H1 (cell line): ENCODE measurements around the gene SLC35F5. TPM values are rescaled to one million over a fixed set of nuclear protein-coding genes. Genes with fewer than 3 reads are reported as not detected.
A peak's percentile ranks its signal among the peaks of the same experiment; 100 is the strongest.

ENCODE experiments used
- CTCF ChIA-PET: fragments of 300-600 bp; sonication (Branson Sonifier 250); formaldehyde crosslinking; loops from one replicate; lab custom pipeline; 2021; ENCODE audit not compliant: partially characterized antibody; lab: Charles Lee
- POLR2A ChIA-PET: fragments of 300-600 bp; sonication (Branson Sonifier 250); formaldehyde crosslinking; loops from one replicate; lab custom pipeline; 2021; ENCODE audit warnings: inconsistent platforms; ENCODE audit not compliant: partially characterized antibody; lab: Charles Lee
- DNase-seq, 2 experiments: peaks; one replicate each; pipeline versions ENCODE4 v3.0.0 to v3.0.0-alpha.2; 2010 to 2022; ENCODE audit warnings: low spot score in 2 of 2, low read depth in 1 of 2, mixed read lengths in 1 of 2
- FAIRE-seq: peaks from 2 replicates; lab custom pipeline; 2011; peaks lifted over from hg19 to GRCh38; lab: Jason Lieb, UNC
- H2AFZ ChIP-seq: 2 replicates; pipeline ENCODE4 v1.8.1; 2012; ENCODE audit warnings: low read length, inconsistent platforms
- H2AK5ac ChIP-seq: 2 replicates; pipeline ENCODE4 v1.6.1; 2013; ENCODE audit warnings: low read depth, low read length
- H2BK120ac ChIP-seq: replicated peaks from 2 replicates; pipeline ENCODE3; 2013; ENCODE audit warnings: low read depth, low read length, inconsistent platforms
- H2BK12ac ChIP-seq: 2 replicates; pipeline ENCODE4 v1.6.1; 2013; ENCODE audit warnings: low read depth, low read length
- H2BK15ac ChIP-seq: 2 replicates; pipeline ENCODE4 v1.6.1; 2013; ENCODE audit warnings: low read length
- H2BK20ac ChIP-seq: 2 replicates; pipeline ENCODE4 v1.6.1; 2013; ENCODE audit warnings: low read length
- H2BK5ac ChIP-seq: 2 replicates; pipeline ENCODE4 v1.6.1; 2013; ENCODE audit warnings: low read depth, low read length
- H3K14ac ChIP-seq: 2 replicates; pipeline ENCODE4 v1.6.1; 2013; ENCODE audit warnings: inconsistent platforms; ENCODE audit not compliant: insufficient read length
- H3K18ac ChIP-seq: 2 replicates; pipeline ENCODE4 v1.6.1; 2013; ENCODE audit warnings: low read length; ENCODE audit errors: extremely low read depth
- H3K23ac ChIP-seq: 2 replicates; pipeline ENCODE4 v1.6.1; 2013; ENCODE audit warnings: inconsistent platforms; ENCODE audit not compliant: insufficient read length
- H3K23me2 ChIP-seq: 2 replicates; pipeline ENCODE4 v1.6.1; 2013; ENCODE audit warnings: low read depth, low read length
- H3K27ac ChIP-seq: 2 replicates; pipeline ENCODE4 v1.6.1; 2011; ENCODE audit warnings: low read depth, low read length, inconsistent platforms
- H3K27me3 ChIP-seq, 4 experiments: replicated peaks in 1 of 4; 1 replicate in 1 of 4; 2 replicates in 3 of 4; pipeline versions ENCODE4 v1.6.1 to v1.8.1; 2011 to 2013; ENCODE audit warnings: low read length in 3 of 4, mild to moderate bottlenecking in 3 of 4, inconsistent platforms in 2 of 4, mixed read lengths in 2 of 4, moderate library complexity in 1 of 4; ENCODE audit not compliant: control insufficient read depth in 3 of 4, insufficient read depth in 3 of 4; ENCODE audit errors: extremely low read depth in 1 of 4
- H3K36me3 ChIP-seq, 4 experiments: 2 replicates each; pipeline versions ENCODE4 v1.6.1 to v1.8.1; 2011 to 2013; ENCODE audit warnings: mild to moderate bottlenecking in 4 of 4, low read length in 3 of 4, moderate library complexity in 2 of 4, control low read depth in 1 of 4, inconsistent platforms in 1 of 4; ENCODE audit not compliant: insufficient read depth in 4 of 4, control insufficient read depth in 2 of 4
- H3K4ac ChIP-seq: replicated peaks from 2 replicates; pipeline ENCODE3; 2013; ENCODE audit warnings: low read length, low read depth, mixed read lengths, inconsistent platforms; ENCODE audit not compliant: insufficient read length
- H3K4me1 ChIP-seq, 4 experiments: replicated peaks in 1 of 4; 1 replicate in 1 of 4; 2 replicates in 3 of 4; pipeline versions ENCODE4 v1.6.1 to v1.8.1; 2011 to 2013; ENCODE audit warnings: low read length in 3 of 4, inconsistent platforms in 2 of 4, mixed read lengths in 1 of 4; ENCODE audit not compliant: insufficient read depth in 4 of 4, control insufficient read depth in 3 of 4
- H3K4me2 ChIP-seq, 2 experiments: 2 replicates each; pipeline versions ENCODE4 v1.6.1 to v1.8.1; 2011 to 2013; ENCODE audit warnings: low read depth in 2 of 2, low read length in 2 of 2, control low read depth in 1 of 2, inconsistent platforms in 1 of 2, mild to moderate bottlenecking in 1 of 2; ENCODE audit not compliant: insufficient read depth in 1 of 2
- H3K4me3 ChIP-seq, 4 experiments: fragments of 200-600, 300-600 bp in 1 of 4; sonication (generic), shearing (Covaris generic), sonication (Bioruptor Twin) in 1 of 4; 2 replicates each; pipeline versions ENCODE4 v1.5.1 to v1.8.1; 2011 to 2016; ENCODE audit warnings: low read length in 4 of 4, low read depth in 3 of 4, control low read depth in 2 of 4, inconsistent platforms in 2 of 4, mild to moderate bottlenecking in 2 of 4, mixed read lengths in 1 of 4, moderate library complexity in 1 of 4; ENCODE audit not compliant: insufficient read depth in 2 of 4; ENCODE audit errors: extremely low read depth in 1 of 4
- H3K56ac ChIP-seq: replicated peaks from 2 replicates; pipeline ENCODE3; 2013; ENCODE audit warnings: low read depth, mild to moderate bottlenecking, mixed read lengths, low read length, inconsistent platforms; ENCODE audit not compliant: insufficient read length
- H3K79me1 ChIP-seq: 2 replicates; pipeline ENCODE4 v1.6.1; 2013; ENCODE audit warnings: low read depth, low read length, control low read depth
- H3K79me2 ChIP-seq, 2 experiments: 2 replicates each; pipeline versions ENCODE4 v1.6.1 to v1.8.1; 2012 to 2013; ENCODE audit warnings: low read length in 2 of 2, mild to moderate bottlenecking in 2 of 2, inconsistent platforms in 1 of 2; ENCODE audit not compliant: insufficient read depth in 2 of 2, control insufficient read depth in 1 of 2
- H3K9ac ChIP-seq, 4 experiments: replicated peaks in 1 of 4; 1 replicate in 1 of 4; 2 replicates in 3 of 4; pipeline versions ENCODE4 v1.6.1 to v1.8.1; 2011 to 2013; ENCODE audit warnings: low read depth in 3 of 4, low read length in 3 of 4, control low read depth in 2 of 4, mild to moderate bottlenecking in 2 of 4, moderate library complexity in 2 of 4, inconsistent platforms in 1 of 4; ENCODE audit errors: extremely low read depth in 1 of 4
- H3K9me3 ChIP-seq, 2 experiments: 2 replicates each; pipeline versions ENCODE4 v1.6.1 to v1.8.1; 2012 to 2013; ENCODE audit warnings: mild to moderate bottlenecking in 2 of 2, moderate library complexity in 2 of 2, control low read depth in 1 of 2, inconsistent platforms in 1 of 2, low read depth in 1 of 2, low read length in 1 of 2, mixed read lengths in 1 of 2; ENCODE audit not compliant: insufficient read depth in 2 of 2
- H4K20me1 ChIP-seq, 2 experiments: replicated peaks in 1 of 2; 2 replicates each; pipeline versions ENCODE3 to v1.8.1; 2011 to 2013; ENCODE audit warnings: inconsistent platforms in 2 of 2, low read length in 2 of 2, mild to moderate bottlenecking in 1 of 2; ENCODE audit not compliant: insufficient read depth in 2 of 2, control insufficient read depth in 1 of 2
- H4K5ac ChIP-seq: 2 replicates; pipeline ENCODE4 v1.6.1; 2013; ENCODE audit warnings: low read length, low read depth, mixed read lengths, inconsistent platforms; ENCODE audit not compliant: insufficient read length
- H4K8ac ChIP-seq: 2 replicates; pipeline ENCODE4 v1.8.0; 2013; ENCODE audit warnings: mild to moderate bottlenecking, moderate library complexity, low read length, inconsistent platforms; ENCODE audit not compliant: insufficient read depth; ENCODE audit errors: extremely low read depth
- H4K91ac ChIP-seq: replicated peaks from 2 replicates; pipeline ENCODE3; 2013; ENCODE audit warnings: low read length, mixed read lengths, inconsistent platforms; ENCODE audit not compliant: insufficient read length
- CREB1 ChIP-seq: IDR thresholded peaks from 2 replicates; pipeline ENCODE4 v1.6.1; 2012; ENCODE audit warnings: inconsistent platforms
- E2F6 ChIP-seq: IDR thresholded peaks from 2 replicates; pipeline ENCODE4 v1.6.1; 2012; ENCODE audit warnings: inconsistent platforms
- HDAC6 ChIP-seq: IDR thresholded peaks from one replicate; pipeline ENCODE4 v1.7.1; 2012; ENCODE audit warnings: low read depth, mild to moderate bottlenecking, inconsistent platforms, low read length, moderate library complexity
- KDM5A ChIP-seq: fragments of 200-600 bp; IDR thresholded peaks from 2 replicates; pipeline ENCODE4 v1.7.1; 2012; ENCODE audit warnings: mild to moderate bottlenecking, low read length, inconsistent platforms, mixed read lengths
- MAX ChIP-seq: IDR thresholded peaks from 2 replicates; pipeline ENCODE4 v1.6.1; 2012; ENCODE audit warnings: inconsistent platforms
- NRF1 ChIP-seq: IDR thresholded peaks from 2 replicates; pipeline ENCODE4 v1.6.1; 2011; ENCODE audit warnings: mild to moderate bottlenecking, low read depth, low read length, improper control_type of control experiment
- RNF2 ChIP-seq: fragments of 200-900, 300-1000 bp; sonication (generic); IDR thresholded peaks from 2 replicates; pipeline ENCODE4 v1.7.1; 2016; ENCODE audit warnings: borderline replicate concordance, low read depth, mild to moderate bottlenecking, antibody characterized with exemption, low read length; ENCODE audit not compliant: poor library complexity, severe bottlenecking; ENCODE audit errors: missing control alignments
- RXRA ChIP-seq: IDR thresholded peaks from 2 replicates; pipeline ENCODE4 v1.6.1; 2011; ENCODE audit warnings: low read depth, mild to moderate bottlenecking, low read length, moderate library complexity; ENCODE audit not compliant: insufficient read depth
- USF2 ChIP-seq: IDR thresholded peaks from 2 replicates; pipeline ENCODE4 v1.6.1; 2011; ENCODE audit warnings: low read length, improper control_type of control experiment
- WGBS, 2 experiments: shearing (Covaris generic) in 1 of 2; methylation state at CpG; one replicate each; pipeline versions ENCODE4 v1.1.6 to v1.1.7; 2013 to 2015; ENCODE audit warnings: low lambda C conversion rate in 2 of 2, mixed read lengths in 2 of 2, inconsistent platforms in 1 of 2, low coverage in 1 of 2, missing lambda C conversion rate in 1 of 2; ENCODE audit not compliant: insufficient replicate concordance in 2 of 2, insufficient coverage in 1 of 2, insufficient read length in 1 of 2; ENCODE audit errors: extremely low coverage in 1 of 2, missing lambda C conversion rate in 1 of 2; 5-methylcytosine and 5-hydroxymethylcytosine counted together
- polyA plus RNA-seq, 7 experiments: library from polyadenylated mRNA; depleted of rRNA in 3 of 7; stranded (reverse) in 5 of 7; unstranded in 2 of 7; fragments of >200 nt in 5 of 7; fragments of 200-250 nt in 2 of 7; gene quantifications; 1 replicate in 5 of 7; 2 replicates in 1 of 7; 4 replicates in 1 of 7; pipeline versions ENCODE4 v1.2.1 to v1.2.3, GENCODE V29; 2011 to 2013; ENCODE audit warnings: missing spikeins in 2 of 7, mixed read lengths in 2 of 7
- total RNA-seq: library from RNA; stranded (reverse); fragmentation: NEBNext Ultra II Directional; extraction: Animal tissue kit (Norgen Biotek cat#: 25700); gene quantifications from 2 replicates; pipeline ENCODE4 v1.2.1, GENCODE V29; 2021

The SLC35F5 gene
- total and polyA plus RNA-seq, 2 of the 8 experiments (the other 6 are each of a cell fraction or from before 2014, with no cell fraction given): 11.8 to 22.2 TPM

GRCh38 chr2:113770929-113771328 lies 14.5 kb upstream of the SLC35F5 start:
- Histone ChIP-seq H3K79me2 (no peaks in the 10 kb centered on the region), H3K23ac (no peak overlapping the region), H4K5ac (no peak overlapping the region), H3K79me1 (no peaks in the 10 kb centered on the region), H2BK12ac (no peak overlapping the region), H2BK5ac (no peak overlapping the region), H3K14ac (no peak overlapping the region), H3K4ac (no peak overlapping the region), H3K4me3 (peak overlapping the region in 1 of 4 experiments; percentile 28; a peak in 2 of 8 replicates), H3K18ac (no peak overlapping the region), H3K27me3 (no peaks in the 10 kb centered on the region), H3K27ac (no peak overlapping the region), H3K9me3 (no peaks in the 10 kb centered on the region), H2BK120ac (no peak overlapping the region), H2AFZ (0 out of 2 replicates have a peak overlapping the region, but pooled peaks have one; percentile 73), H2BK15ac (no peak overlapping the region), H3K4me2 (no peak overlapping the region; a peak in 1 of 4 replicates), H2AK5ac (no peak overlapping the region), H3K36me3 (no peaks in the 10 kb centered on the region), H3K23me2 (no peaks in the 10 kb centered on the region), H3K56ac (no peak overlapping the region), H4K20me1 (no peaks in the 10 kb centered on the region), H4K91ac (no peak overlapping the region), H3K4me1 (no peaks in the 10 kb centered on the region), H4K8ac (no peak overlapping the region), H2BK20ac (no peak overlapping the region), H3K9ac (no peak overlapping the region)
- POLR2A ChIA-PET: interaction anchor here (1.2 kb wide), 1 partner anchor 117 kb away, joined by 3 read pairs; no protein-coding TSS in a partner anchor
- 60% methylated on average over 3 of the region's 3 CpGs; no CpG with 5 or more reads in 1 of the 2 experiments for WGBS, 2 experiments
- peak in 1 of 2 experiments; percentile 62 for DNase-seq
- CTCF ChIA-PET: no interaction called here
- FAIRE-seq: no peak
- TF ChIP-seq RNF2 (no peak), RXRA (no peak), MAX (no peak), CREB1 (no peak), KDM5A (no peak), E2F6 (no peak), USF2 (no peak), NRF1 (no peak), HDAC6 (no peak)
